ENCODE data around the gene SLC25A5. TPM values are rescaled to one million over a fixed set of nuclear protein-coding genes. Genes with fewer than 3 reads are reported as not detected.
A peak's percentile ranks its signal among the peaks of the same experiment; 100 is the strongest.

Gene SLC25A5
- total RNA-seq (373 and 552 TPM in 2 replicates), polyA plus RNA-seq (501 and 563 TPM in 2 replicates)

DNA sequence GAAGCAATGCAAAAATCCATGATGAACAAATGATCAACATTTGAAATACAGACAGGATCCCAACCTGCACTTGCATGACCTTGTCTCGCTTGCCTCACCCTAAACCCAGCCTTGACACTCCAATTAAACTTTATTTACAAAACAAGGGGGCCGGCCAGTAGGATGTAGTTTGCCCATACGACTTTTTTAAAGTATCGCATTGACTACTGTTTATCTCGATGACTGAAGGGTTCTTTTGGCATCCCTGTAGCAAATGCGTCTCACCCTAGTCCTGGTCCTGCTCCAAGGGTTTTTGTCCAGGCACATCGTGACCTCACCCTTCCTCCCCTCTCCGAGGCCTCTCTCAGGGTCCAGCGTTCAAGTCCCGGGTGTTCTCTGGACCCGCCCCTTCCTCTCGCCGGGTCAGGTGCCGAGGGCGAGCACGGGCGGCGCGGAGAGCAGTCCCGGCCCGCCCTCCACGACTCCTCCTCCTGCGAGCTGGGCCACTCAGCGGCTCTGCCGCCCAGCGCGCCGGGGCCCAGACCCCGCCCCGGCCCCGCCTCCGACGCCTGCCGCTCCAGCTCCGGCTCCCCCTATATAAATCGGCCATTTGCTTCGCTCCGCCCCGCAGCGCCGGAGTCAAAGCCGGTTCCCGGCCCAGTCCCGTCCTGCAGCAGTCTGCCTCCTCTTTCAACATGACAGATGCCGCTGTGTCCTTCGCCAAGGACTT is at the start of gene SLC25A5:
Gene SLC25A5 (plus strand): TSS at position 603 of the 709 bp plus-strand sequence. CDS start 72 bp downstream, at position 675.
- Histone ChIP-seq H3K27ac (peak within 1 kb of the TSS; percentile 84), H3K36me3 (peaks cover 10% of the 10 kb centered on the region), H3K9me3 (ENCODE audit: low read depth) (no peaks in the 10 kb centered on the region), H3K4me3 (peak within 1 kb of the TSS; percentile 61), H3K4me1 (ENCODE audit: low read depth) (no peaks in the 10 kb centered on the region), H3K27me3 (no peaks in the 10 kb centered on the region)
- TF ChIP-seq, protein P1, sequence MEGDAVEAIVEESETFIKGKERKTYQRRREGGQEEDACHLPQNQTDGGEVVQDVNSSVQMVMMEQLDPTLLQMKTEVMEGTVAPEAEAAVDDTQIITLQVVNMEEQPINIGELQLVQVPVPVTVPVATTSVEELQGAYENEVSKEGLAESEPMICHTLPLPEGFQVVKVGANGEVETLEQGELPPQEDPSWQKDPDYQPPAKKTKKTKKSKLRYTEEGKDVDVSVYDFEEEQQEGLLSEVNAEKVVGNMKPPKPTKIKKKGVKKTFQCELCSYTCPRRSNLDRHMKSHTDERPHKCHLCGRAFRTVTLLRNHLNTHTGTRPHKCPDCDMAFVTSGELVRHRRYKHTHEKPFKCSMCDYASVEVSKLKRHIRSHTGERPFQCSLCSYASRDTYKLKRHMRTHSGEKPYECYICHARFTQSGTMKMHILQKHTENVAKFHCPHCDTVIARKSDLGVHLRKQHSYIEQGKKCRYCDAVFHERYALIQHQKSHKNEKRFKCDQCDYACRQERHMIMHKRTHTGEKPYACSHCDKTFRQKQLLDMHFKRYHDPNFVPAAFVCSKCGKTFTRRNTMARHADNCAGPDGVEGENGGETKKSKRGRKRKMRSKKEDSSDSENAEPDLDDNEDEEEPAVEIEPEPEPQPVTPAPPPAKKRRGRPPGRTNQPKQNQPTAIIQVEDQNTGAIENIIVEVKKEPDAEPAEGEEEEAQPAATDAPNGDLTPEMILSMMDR (IDR thresholded peaks at IDR 0.05; ENCODE audit: low read depth, low read length), result no peak
- peak; percentile 86 to 87 for DNase-seq (ENCODE audit: low read depth in 1 of 2, low spot score in 1 of 2)

DNA sequence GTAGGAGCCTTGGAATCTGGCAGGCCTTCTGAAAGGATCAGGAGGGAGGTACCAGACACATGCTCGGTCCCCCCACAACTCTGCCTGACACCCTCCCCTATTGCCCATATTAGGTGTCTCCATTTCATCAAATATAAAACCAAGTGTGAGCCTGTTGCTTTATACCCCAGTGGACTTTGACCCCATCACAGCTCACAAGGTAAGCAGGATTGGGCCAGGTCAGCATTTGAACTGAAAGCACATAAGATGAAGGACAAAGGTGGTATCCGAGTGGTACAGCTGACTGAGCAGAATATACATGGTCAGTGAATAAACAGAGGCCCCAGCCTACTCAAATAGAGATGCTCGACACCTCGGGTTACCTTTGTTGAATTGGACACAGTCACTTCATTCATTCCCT is 49.1 kb upstream of the SLC25A5 start:
- no peaks in the 10 kb centered on the region for H3K9me3 ChIP-seq (ENCODE audit: low read depth)
- no peaks in the 10 kb centered on the region for H3K27me3 ChIP-seq
- DNase-seq (ENCODE audit: low read depth in 1 of 2, low spot score in 1 of 2), result no peak
- H3K4me3 ChIP-seq, result no peak overlapping the region
- TF ChIP-seq, protein P1 (IDR thresholded peaks at IDR 0.05; ENCODE audit: low read depth, low read length), result no peak
- no peak overlapping the region for H3K27ac ChIP-seq
- H3K36me3 ChIP-seq, result no peaks in the 10 kb centered on the region
- no peaks in the 10 kb centered on the region for H3K4me1 ChIP-seq (ENCODE audit: low read depth)

DNA sequence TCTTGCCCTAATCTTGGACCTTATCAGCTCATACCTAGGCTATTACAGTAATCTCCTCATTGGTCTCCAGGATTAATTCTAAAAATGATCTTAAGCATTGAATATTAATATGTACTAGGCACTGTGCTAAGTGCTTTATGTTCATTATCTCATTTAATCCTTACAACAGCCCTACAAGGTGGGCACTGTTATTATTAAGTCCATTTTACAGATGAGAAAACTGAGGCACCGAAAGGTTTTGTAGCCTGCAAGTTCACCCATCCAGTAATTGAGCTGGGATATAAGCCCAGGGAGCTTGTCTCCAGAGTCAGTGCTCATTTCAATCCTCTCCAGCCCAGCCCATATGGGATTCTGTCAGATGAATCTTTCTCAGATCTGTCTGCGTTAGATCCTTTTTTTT is 48.3 kb upstream of the SLC25A5 start:
- TF ChIP-seq, protein P1 (IDR thresholded peaks at IDR 0.05; ENCODE audit: low read depth, low read length), result no peak
- no peaks in the 10 kb centered on the region for H3K36me3 ChIP-seq

DNA sequence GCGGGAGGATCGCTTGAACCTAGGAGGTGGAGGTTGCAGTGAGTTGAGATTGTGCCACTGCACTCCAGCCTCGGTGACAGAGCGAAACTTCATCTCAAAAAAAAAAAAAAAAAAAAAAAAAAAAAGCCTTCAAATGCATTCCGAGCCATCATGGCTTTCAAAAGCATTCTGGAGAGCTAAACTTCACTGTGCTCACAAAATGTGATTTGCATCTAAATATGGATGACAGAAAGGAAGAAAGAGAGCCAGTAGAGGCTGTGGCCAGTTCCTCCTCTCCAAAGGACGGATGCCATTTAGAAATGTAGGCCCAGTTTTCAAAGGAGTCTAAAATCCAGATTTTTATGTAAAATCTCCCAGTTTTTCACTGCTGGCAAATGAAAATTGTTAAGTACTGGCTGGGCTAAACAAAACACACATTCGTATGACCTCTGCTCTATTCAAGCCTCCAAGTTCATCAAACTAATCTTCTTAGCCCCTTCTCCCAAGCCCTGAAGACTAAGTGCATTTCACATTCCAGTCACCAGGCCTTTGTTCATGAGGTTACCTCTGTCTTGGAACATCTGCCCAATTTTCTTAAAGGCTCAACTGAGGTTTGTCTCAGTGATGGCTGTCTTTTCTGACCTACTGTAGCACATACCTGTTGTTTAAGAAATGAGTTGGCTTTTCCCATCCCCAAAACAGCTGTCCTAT is 47.1 kb upstream of the SLC25A5 start:
- Histone ChIP-seq H3K4me1 (ENCODE audit: low read depth) (no peaks in the 10 kb centered on the region), H3K27me3 (no peaks in the 10 kb centered on the region), H3K4me3 (no peak overlapping the region), H3K9me3 (ENCODE audit: low read depth) (no peaks in the 10 kb centered on the region), H3K27ac (no peak overlapping the region), H3K36me3 (no peaks in the 10 kb centered on the region)
- TF ChIP-seq, protein P1 (IDR thresholded peaks at IDR 0.05; ENCODE audit: low read depth, low read length), result no peak
- DNase-seq (ENCODE audit: low read depth in 1 of 2, low spot score in 1 of 2), result no peak

More for the DNA sequence above, 48.3 kb upstream of the SLC25A5 start:
- Histone ChIP-seq H3K27me3 (no peaks in the 10 kb centered on the region), H3K4me1 (ENCODE audit: low read depth) (no peaks in the 10 kb centered on the region), H3K4me3 (no peak overlapping the region), H3K9me3 (ENCODE audit: low read depth) (no peaks in the 10 kb centered on the region), H3K27ac (no peak overlapping the region)
- DNase-seq (ENCODE audit: low read depth in 1 of 2, low spot score in 1 of 2), result no peak

DNA sequence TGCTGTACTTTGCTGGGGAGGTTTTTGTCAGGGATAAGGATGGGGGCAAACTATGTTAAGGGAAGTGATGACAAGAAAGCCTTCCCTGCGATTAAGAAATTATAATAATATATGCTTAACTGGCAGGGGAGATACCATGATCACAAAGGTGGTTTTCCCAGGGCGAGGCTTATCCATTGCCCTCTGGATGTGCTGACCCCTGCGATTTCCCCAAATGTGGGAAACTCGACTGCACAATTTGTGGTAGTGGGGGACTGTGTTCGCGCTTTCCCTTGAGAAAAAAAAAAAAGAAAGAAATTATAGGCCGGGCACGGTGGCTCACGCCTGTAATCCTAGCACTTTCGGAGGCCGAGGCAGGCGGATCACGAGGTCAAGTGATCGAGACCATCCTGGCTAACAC is 44.6 kb upstream of the SLC25A5 start:
- Histone ChIP-seq H3K4me3 (no peak overlapping the region), H3K36me3 (no peaks in the 10 kb centered on the region), H3K9me3 (ENCODE audit: low read depth) (no peaks in the 10 kb centered on the region), H3K27me3 (no peaks in the 10 kb centered on the region), H3K4me1 (ENCODE audit: low read depth) (no peaks in the 10 kb centered on the region), H3K27ac (no peak overlapping the region)
- peak in 1 of 2 donors; percentile 54 for DNase-seq (ENCODE audit: low read depth in 1 of 2, low spot score in 1 of 2)
- TF ChIP-seq, protein P1 (IDR thresholded peaks at IDR 0.05; ENCODE audit: low read depth, low read length), result no peak

Measured in cardiac muscle cell (in vitro differentiated cells and primary cell).